Progenitor cell of endocrine pancreas (in vitro differentiated cells): ENCODE data around the gene MAN2B2. TPM values are rescaled to one million over a fixed set of nuclear protein-coding genes. Genes with fewer than 3 reads are reported as not detected.

Experiments used
- DNase-seq: peaks from one replicate; pipeline ENCODE4 v3.0.0; 2021; ENCODE audit warnings: low spot score; ENCODE audit not compliant: unreplicated experiment
- H3K27ac Mint-ChIP-seq: 2 replicates; pipeline ENCODE4 v1.8.0; 2021; ENCODE audit warnings: mild to moderate bottlenecking, moderate library complexity, mixed read lengths
- H3K27me3 Mint-ChIP-seq: 2 replicates; pipeline ENCODE4 v1.8.0; 2021; ENCODE audit warnings: mixed read lengths
- H3K36me3 Mint-ChIP-seq: 2 replicates; pipeline ENCODE4 v1.8.0; 2022; ENCODE audit warnings: mixed read lengths; ENCODE audit not compliant: insufficient read depth
- H3K4me1 Mint-ChIP-seq: 2 replicates; pipeline ENCODE4 v1.8.0; 2021; ENCODE audit warnings: low read depth, mixed read lengths
- H3K4me3 Mint-ChIP-seq: 2 replicates; pipeline ENCODE4 v1.8.0; 2021; ENCODE audit warnings: low read depth, mild to moderate bottlenecking, moderate library complexity, mixed read lengths
- H3K9me3 Mint-ChIP-seq: 2 replicates; pipeline ENCODE4 v1.8.0; 2021; ENCODE audit warnings: low read depth, mixed read lengths
- CTCF ChIP-seq: fragments of 200-600 bp; sonication (generic); IDR thresholded peaks from one replicate; pipeline ENCODE4 v1.5.0; 2021; ENCODE audit warnings: antibody characterized with exemption, mild to moderate bottlenecking; ENCODE audit not compliant: unreplicated experiment
- total RNA-seq: library from RNA; stranded (reverse); gene quantifications from 2 replicates; pipeline ENCODE4 v1.2.1, GENCODE V29; 2021

Gene MAN2B2
- total RNA-seq, 1 donor from 2014 or later, result 25.4 TPM

- H3K9me3 Mint-ChIP-seq, result no peaks in the 10 kb centered on the region
- no peak for TF ChIP-seq CTCF
- DNase-seq, result no peak
- no peaks in the 10 kb centered on the region for H3K27me3 Mint-ChIP-seq
- H3K4me1 Mint-ChIP-seq, result peaks cover 16% of the 10 kb centered on the region
- H3K4me3 Mint-ChIP-seq, result peak overlapping the region; percentile 96
- peak overlapping the region; percentile 99 for H3K27ac Mint-ChIP-seq
- peaks cover 10% of the 10 kb centered on the region for H3K36me3 Mint-ChIP-seq
Measured at GRCh38 chr4:6641164-6641970, 66.4 kb downstream of the MAN2B2 start.

- TF ChIP-seq CTCF, result no peak
- DNase-seq, result no peak
- peak overlapping the region; percentile 99 for H3K27ac Mint-ChIP-seq
- peak overlapping the region; percentile 96 for H3K4me3 Mint-ChIP-seq
- no peaks in the 10 kb centered on the region for H3K9me3 Mint-ChIP-seq
- no peaks in the 10 kb centered on the region for H3K27me3 Mint-ChIP-seq
- H3K36me3 Mint-ChIP-seq, result peaks cover 10% of the 10 kb centered on the region
- peaks cover 16% of the 10 kb centered on the region for H3K4me1 Mint-ChIP-seq
Measured at GRCh38 chr4:6641971-6642320, 67.0 kb downstream of the MAN2B2 start.

- no peak for TF ChIP-seq CTCF
- Mint-ChIP-seq H3K27ac (peak overlapping the region; percentile 30), H3K9me3 (no peaks in the 10 kb centered on the region), H3K27me3 (no peaks in the 10 kb centered on the region), H3K36me3 (peaks cover 10% of the 10 kb centered on the region), H3K4me1 (peaks cover 16% of the 10 kb centered on the region), H3K4me3 (peak overlapping the region; percentile 96)
- DNase-seq, result no peak
Measured at GRCh38 chr4:6643141-6643847, 68.3 kb downstream of the MAN2B2 start.

GRCh38 chr4:6644792-6645530 lies 70.0 kb downstream of the MAN2B2 start:
- Mint-ChIP-seq H3K27me3 (no peaks in the 10 kb centered on the region), H3K4me1 (peaks cover 16% of the 10 kb centered on the region), H3K9me3 (no peaks in the 10 kb centered on the region), H3K4me3 (no peak overlapping the region), H3K27ac (no peak overlapping the region), H3K36me3 (peaks cover 10% of the 10 kb centered on the region)
- DNase-seq, result no peak
- no peak for TF ChIP-seq CTCF

GRCh38 chr4:6647169-6647568 lies 72.2 kb downstream of the MAN2B2 start:
- Mint-ChIP-seq H3K4me3 (no peak overlapping the region), H3K9me3 (no peaks in the 10 kb centered on the region), H3K36me3 (peaks cover 5% of the 10 kb centered on the region), H3K4me1 (peaks cover 4% of the 10 kb centered on the region), H3K27ac (no peak overlapping the region), H3K27me3 (no peaks in the 10 kb centered on the region)
- DNase-seq, result no peak
- no peak for TF ChIP-seq CTCF
